Esophagus muscularis mucosa (tissue), 4 donors: Measurements from ENCODE around the gene GRK4.

ENCODE experiments used
- CTCF ChIP-seq, 3 experiments: fragments of 200-600 bp in 2 of 3; fragments of 450-650 bp in 1 of 3; sonication (generic) in 2 of 3; IDR thresholded peaks; one replicate each; pipeline ENCODE4 v1.5.1; 2017 to 2019; ENCODE audit warnings: antibody characterized with exemption in 3 of 3, mild to moderate bottlenecking in 2 of 3, moderate library complexity in 1 of 3
- EP300 ChIP-seq: sonication (generic); formaldehyde crosslinking; IDR thresholded peaks from one replicate; pipeline ENCODE4 v1.6.1; 2017; ENCODE audit warnings: antibody characterized with exemption
- POLR2A ChIP-seq: fragments of 450-650 bp; IDR thresholded peaks from one replicate; pipeline ENCODE4 v1.6.1; 2017; ENCODE audit warnings: antibody characterized with exemption, moderate library complexity, mild to moderate bottlenecking, low read depth
- POLR2AphosphoS5 ChIP-seq, 2 donors: sonication (generic); formaldehyde crosslinking; IDR thresholded peaks; one replicate each; pipeline ENCODE4 v1.6.1; 2017; ENCODE audit warnings: antibody characterized with exemption in 2 of 2

- TF ChIP-seq CTCF (IDR thresholded peaks at IDR 0.05): no peak
- no peak for TF ChIP-seq POLR2A
- TF ChIP-seq POLR2AphosphoS5 (IDR thresholded peaks at IDR 0.05): no peak
- TF ChIP-seq EP300: no peak
Measured at GRCh38 chr4:3046623-3047022, 83.3 kb downstream of the GRK4 start.
